IgD-negative memory B cell (primary cell): ENCODE data around the gene ANKRD13A. TPM values are rescaled to one million over a fixed set of nuclear protein-coding genes. Genes with fewer than 3 reads are reported as not detected.

Experiments
- H3K27ac Mint-ChIP-seq, 3 donors: one replicate each; pipeline ENCODE4 v1.8.0; 2020 to 2022; ENCODE audit warnings: mild to moderate bottlenecking in 3 of 3, mixed read lengths in 3 of 3, moderate library complexity in 1 of 3
- H3K27me3 Mint-ChIP-seq: one replicate; pipeline ENCODE4 v1.8.0; 2021; ENCODE audit warnings: mixed read lengths
- H3K36me3 Mint-ChIP-seq: one replicate; pipeline ENCODE4 v1.8.0; 2020; ENCODE audit warnings: mild to moderate bottlenecking, mixed read lengths
- H3K4me1 Mint-ChIP-seq, 3 donors: one replicate each; pipeline ENCODE4 v1.8.0; 2020 to 2022; ENCODE audit warnings: mixed read lengths in 3 of 3, mild to moderate bottlenecking in 1 of 3
- H3K4me3 Mint-ChIP-seq, 4 donors: one replicate each; pipeline ENCODE4 v1.8.0; 2020 to 2022; ENCODE audit warnings: mild to moderate bottlenecking in 4 of 4, mixed read lengths in 4 of 4, moderate library complexity in 3 of 4
- H3K9me3 Mint-ChIP-seq, 3 donors: one replicate each; pipeline ENCODE4 v1.8.0; 2020 to 2021; ENCODE audit warnings: mixed read lengths in 3 of 3, mild to moderate bottlenecking in 1 of 3
- polyA plus RNA-seq: library from polyadenylated mRNA; unstranded; fragments of 300-500 nt; fragmentation: Illumina TruSeq; gene quantifications from one replicate; pipeline ENCODE4 v1.2.3, GENCODE V29; 2021

Gene ANKRD13A
- polyA plus RNA-seq, 1 donor from 2014 or later = 156 TPM

DNA sequence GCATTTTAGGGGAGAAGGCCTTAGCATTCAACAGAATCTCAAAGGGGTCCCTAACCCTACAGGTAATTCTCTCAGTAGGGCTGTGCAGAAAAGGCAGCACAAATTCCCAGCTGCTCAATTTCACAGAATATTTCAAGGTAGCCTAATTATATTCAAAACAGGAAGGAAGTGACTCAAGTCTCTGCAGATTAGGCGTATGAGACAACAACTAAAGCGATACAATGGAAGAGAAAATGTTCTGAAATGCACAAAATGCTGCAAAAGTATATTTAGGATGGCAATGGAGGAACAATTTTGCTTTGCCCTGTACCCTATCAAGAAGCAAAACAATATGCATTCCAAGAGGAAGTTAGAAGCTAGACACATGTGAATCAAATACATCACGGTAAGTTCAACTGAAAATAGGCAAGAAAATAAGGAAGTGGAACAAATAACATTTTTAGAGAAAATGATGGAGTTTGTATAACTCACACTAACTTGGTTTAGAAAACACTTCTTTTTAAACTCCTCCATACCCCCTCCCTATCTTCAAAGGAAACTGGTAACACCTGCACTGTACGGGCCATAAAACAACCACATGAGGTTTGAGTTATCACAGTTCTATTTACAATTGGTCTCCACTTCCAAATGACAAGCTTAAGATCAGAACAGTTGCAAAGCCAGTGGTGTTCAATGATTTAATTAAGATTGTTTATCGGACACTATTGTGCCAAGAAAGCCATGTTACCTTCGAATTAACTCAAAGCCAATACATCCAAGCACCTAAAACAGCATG is 4.6 kb upstream of the ANKRD13A start:
- Mint-ChIP-seq H3K36me3 (peaks cover 2% of the 10 kb centered on the region), H3K4me1 (peaks cover 44 to 51% (median 47%) of the 10 kb centered on the region in 3 donors), H3K9me3 (no peaks in the 10 kb centered on the region), H3K27me3 (no peaks in the 10 kb centered on the region), H3K4me3 (peak overlapping the region; percentile 92 to 99 (median 95)), H3K27ac (peak overlapping the region; percentile 86 to 97 (median 97))

DNA sequence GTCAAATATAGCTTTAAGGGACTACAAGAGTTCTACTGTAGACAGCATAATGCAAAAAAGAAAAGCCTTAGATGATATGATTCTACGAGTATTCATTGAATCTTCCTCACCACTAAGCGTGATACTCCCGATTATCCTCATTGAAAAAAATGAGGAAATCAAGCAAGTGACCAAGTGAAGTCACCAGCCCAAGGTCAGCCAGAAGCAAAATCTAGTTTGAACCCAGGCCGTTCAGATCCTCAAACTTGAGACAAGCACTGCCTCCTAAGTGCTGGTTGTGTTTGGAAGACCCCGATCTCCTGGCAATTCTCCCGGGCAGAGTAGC is 3.9 kb upstream of the ANKRD13A start:
- peak overlapping the region; percentile 86 to 97 (median 97) for H3K27ac Mint-ChIP-seq
- peaks cover 2% of the 10 kb centered on the region for H3K36me3 Mint-ChIP-seq
- H3K27me3 Mint-ChIP-seq = no peaks in the 10 kb centered on the region
- peaks cover 44 to 49% (median 45%) of the 10 kb centered on the region in 3 donors for H3K4me1 Mint-ChIP-seq
- H3K4me3 Mint-ChIP-seq = peak overlapping the region; percentile 92 to 99 (median 95)
- H3K9me3 Mint-ChIP-seq = no peaks in the 10 kb centered on the region

DNA sequence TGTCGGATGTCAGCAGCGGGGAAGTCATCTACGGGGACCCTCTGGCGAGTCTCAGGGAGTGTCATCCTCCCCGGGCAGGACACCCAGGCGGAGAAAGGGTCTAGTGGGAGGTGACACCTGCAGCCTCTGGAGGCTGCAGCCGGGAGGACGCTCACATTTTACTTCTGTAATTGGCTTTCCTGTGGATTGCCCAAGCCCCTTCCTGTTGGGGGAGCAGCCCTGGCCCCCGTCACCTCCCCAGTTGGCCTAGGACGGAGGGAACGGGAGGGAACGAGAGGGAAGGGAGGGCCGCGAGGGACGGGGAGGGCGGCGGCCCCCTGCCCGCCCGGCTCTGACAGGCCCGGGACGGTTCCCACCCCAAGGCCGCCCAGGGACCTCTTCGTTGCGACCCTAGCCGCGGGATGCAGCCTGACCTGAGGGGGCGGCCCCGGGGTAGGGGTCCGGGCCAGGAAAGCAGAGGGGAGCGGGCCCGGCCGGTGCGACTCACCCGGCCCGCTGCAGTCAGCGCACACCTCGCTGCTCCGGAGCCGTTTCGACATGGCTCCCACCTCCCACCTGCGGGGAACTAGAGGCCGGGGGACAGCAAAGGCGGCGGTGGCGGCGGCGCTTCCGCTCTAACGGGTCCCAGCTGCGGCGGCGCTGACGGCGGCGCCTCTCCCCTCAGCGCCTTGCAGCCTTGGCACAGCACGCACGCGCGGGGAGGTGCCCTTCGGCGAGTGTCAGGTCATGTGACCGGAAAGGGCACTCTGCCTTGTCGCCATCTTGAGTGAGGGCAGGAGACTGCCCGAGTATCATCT is 3.3 kb upstream of the ANKRD13A start, which contains the start of gene GIT2:
TSS of gene GIT2 (minus strand) at position 683 of the 797 bp plus-strand sequence. CDS start at position 539, 144 bp downstream.
- Mint-ChIP-seq H3K4me3 (peak within 1 kb of the TSS; percentile 92 to 99 (median 98)), H3K27ac (peak within 1 kb of the TSS; percentile 86 to 97 (median 97)), H3K36me3 (no peaks in the 10 kb centered on the region), H3K9me3 (no peaks in the 10 kb centered on the region), H3K27me3 (no peaks in the 10 kb centered on the region), H3K4me1 (peaks cover 45 to 46% (median 45%) of the 10 kb centered on the region in 3 donors)

DNA sequence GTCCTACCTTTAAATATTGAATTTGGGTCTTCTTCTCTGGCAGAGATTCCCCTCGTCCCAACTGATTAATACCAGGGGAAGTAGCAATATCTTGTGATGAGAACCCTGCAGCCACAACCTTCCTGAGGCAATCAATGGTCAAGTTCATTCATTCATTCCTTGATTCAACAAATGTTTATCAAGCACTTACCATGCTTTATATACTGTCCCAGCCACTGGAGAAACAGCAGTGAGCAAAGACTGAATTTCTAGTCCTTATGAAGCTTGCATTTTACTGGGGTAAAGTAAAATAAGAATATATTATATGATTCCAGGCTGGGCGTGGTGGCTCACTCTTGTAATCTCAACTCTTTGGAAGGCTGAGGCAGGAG is 2.8 kb upstream of the ANKRD13A start:
- Mint-ChIP-seq H3K4me1 (peaks cover 44 to 46% (median 45%) of the 10 kb centered on the region in 3 donors), H3K36me3 (peaks cover 1% of the 10 kb centered on the region), H3K27ac (peak overlapping the region; percentile 86 to 97 (median 92)), H3K9me3 (no peaks in the 10 kb centered on the region), H3K4me3 (peak overlapping the region; percentile 92 to 99 (median 95)), H3K27me3 (no peaks in the 10 kb centered on the region)

DNA sequence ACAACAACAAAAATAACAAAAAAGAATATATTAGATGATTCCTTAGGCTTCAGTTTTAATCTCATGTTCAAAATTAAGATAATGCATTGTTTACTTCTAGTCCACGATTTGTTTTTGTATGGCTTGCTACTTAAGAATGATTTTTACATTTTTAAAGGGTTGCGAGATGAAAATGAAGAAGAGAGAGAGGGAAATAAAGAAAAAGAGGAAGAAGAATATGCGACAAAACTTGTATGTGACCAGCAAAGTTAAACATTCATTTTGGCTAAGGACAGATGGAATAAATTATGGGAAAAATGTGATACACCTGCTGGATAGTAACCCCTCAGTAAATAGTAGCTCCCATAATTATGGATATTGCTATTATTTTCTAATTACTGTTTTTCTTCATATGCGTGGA is 1.8 kb upstream of the ANKRD13A start:
- Mint-ChIP-seq H3K27ac (peak overlapping the region in 2 of 3 donors; percentile 33 to 86), H3K27me3 (no peaks in the 10 kb centered on the region), H3K4me3 (peak overlapping the region; percentile 81 to 99 (median 92)), H3K36me3 (peaks cover 1% of the 10 kb centered on the region), H3K4me1 (peaks cover 44 to 46% (median 46%) of the 10 kb centered on the region in 3 donors), H3K9me3 (no peaks in the 10 kb centered on the region)

DNA sequence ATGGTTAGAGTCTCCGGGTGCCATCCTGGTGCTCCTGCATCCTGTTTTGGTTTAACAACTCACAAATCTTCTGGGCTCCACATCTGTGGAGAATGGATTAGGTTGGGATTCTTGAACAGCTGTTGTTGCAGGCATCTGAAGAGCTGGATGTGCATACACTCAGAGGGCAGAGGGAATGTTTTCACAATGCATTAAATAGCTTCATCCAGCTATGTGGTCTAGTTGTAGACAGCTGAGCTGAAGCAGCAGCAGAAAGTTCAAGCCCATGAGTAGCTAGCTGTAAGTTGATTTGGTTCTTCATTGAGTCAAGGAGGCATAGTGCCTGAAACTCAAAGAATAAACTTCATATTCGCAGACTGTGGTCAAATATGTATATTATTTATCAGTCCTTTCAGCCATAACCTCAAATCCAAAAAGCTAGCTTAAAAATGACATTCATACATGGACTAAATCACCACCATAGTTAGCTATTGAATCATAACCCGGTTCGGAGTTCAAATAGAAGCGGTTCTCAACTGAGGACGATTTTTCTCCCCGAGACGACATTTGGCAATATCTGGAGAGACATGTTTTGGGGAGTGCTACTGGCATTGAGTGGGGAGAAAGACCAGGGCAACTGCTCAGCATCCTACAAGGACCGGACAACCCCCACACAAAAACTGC is 858 bp upstream of the ANKRD13A start:
- H3K4me3 Mint-ChIP-seq = peak overlapping the region; percentile 92 to 99 (median 94)
- H3K27me3 Mint-ChIP-seq = no peaks in the 10 kb centered on the region
- H3K36me3 Mint-ChIP-seq = peaks cover 6% of the 10 kb centered on the region
- H3K9me3 Mint-ChIP-seq = no peaks in the 10 kb centered on the region
- H3K4me1 Mint-ChIP-seq = peaks cover 48 to 53% (median 49%) of the 10 kb centered on the region in 3 donors
- H3K27ac Mint-ChIP-seq = peak overlapping the region; percentile 86 to 100 (median 98)

DNA sequence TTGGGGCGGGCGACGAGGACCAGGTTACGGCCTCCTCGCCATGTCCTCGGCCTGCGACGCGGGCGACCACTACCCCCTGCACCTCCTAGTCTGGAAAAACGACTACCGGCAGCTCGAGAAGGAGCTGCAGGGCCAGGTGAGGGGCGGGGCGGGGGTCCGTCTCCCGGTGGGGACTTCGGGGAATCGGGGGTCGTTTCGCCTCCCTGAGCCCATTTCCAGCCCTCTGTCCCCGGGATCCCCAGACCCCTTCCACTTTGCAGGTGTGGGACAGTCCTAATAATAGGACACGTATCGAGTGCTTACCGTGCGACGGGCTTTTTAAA is 380 bp downstream of the ANKRD13A start:
- peaks cover 45 to 53% (median 49%) of the 10 kb centered on the region in 3 donors for H3K4me1 Mint-ChIP-seq
- H3K9me3 Mint-ChIP-seq = no peaks in the 10 kb centered on the region
- H3K27ac Mint-ChIP-seq = peak overlapping the region; percentile 94 to 99 (median 97)
- peaks cover 6% of the 10 kb centered on the region for H3K36me3 Mint-ChIP-seq
- H3K27me3 Mint-ChIP-seq = no peaks in the 10 kb centered on the region
- peak overlapping the region; percentile 97 to 100 (median 98) for H3K4me3 Mint-ChIP-seq

DNA sequence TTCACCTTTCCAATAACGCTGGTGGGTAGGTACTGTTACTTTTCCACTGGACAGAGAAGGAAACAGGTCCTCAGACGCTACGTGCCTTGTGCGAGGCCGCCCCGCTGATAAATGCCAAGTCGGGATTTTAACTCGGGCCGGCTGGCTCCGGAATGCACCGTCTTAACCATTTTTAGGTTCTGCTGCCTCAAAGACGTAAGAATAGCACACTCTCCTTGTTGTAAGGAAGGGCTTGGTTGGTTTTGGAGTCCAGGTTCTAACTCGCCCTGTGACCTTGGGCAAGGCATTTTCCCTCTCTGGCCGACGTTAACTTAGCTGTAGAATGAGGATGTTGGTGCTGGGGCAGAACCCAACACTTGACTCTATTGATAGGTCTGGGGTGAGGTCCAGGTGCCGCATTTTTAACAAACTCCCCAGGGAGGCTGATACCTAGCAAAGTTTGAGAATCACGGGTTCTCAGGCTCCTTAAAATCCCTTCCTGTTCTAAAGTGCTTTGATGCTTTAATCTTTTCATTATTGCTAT is 814 bp downstream of the ANKRD13A start:
- no peaks in the 10 kb centered on the region for H3K9me3 Mint-ChIP-seq
- peak overlapping the region; percentile 97 to 100 (median 98) for H3K4me3 Mint-ChIP-seq
- H3K4me1 Mint-ChIP-seq = peaks cover 44 to 52% (median 50%) of the 10 kb centered on the region in 3 donors
- peaks cover 6% of the 10 kb centered on the region for H3K36me3 Mint-ChIP-seq
- H3K27me3 Mint-ChIP-seq = no peaks in the 10 kb centered on the region
- peak overlapping the region; percentile 94 to 99 (median 97) for H3K27ac Mint-ChIP-seq

DNA sequence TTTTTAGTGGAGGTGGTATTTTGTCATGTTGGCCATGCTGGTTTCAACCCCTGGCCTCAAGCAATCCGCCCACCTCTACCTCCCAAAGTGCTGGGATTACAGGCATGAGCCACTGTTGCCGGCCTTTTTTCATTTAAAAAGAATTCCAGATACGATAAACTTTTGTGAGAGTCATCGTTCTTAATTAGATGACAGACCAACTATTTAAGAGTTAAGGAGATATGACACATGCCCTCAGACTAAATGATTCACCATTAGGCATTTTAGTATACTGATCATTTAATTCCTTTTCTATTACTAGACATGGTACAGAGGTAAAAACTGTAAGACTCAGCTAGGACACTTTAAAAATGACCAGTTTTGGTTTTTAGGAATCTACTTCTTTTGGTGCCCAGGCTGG is 2.4 kb downstream of the ANKRD13A start:
- peak overlapping the region; percentile 82 to 100 (median 98) for H3K4me3 Mint-ChIP-seq
- peaks cover 6% of the 10 kb centered on the region for H3K36me3 Mint-ChIP-seq
- H3K9me3 Mint-ChIP-seq = no peaks in the 10 kb centered on the region
- H3K27ac Mint-ChIP-seq = peak overlapping the region in 2 of 3 donors; percentile 94 to 99
- peaks cover 52 to 57% (median 56%) of the 10 kb centered on the region in 3 donors for H3K4me1 Mint-ChIP-seq
- H3K27me3 Mint-ChIP-seq = no peaks in the 10 kb centered on the region

DNA sequence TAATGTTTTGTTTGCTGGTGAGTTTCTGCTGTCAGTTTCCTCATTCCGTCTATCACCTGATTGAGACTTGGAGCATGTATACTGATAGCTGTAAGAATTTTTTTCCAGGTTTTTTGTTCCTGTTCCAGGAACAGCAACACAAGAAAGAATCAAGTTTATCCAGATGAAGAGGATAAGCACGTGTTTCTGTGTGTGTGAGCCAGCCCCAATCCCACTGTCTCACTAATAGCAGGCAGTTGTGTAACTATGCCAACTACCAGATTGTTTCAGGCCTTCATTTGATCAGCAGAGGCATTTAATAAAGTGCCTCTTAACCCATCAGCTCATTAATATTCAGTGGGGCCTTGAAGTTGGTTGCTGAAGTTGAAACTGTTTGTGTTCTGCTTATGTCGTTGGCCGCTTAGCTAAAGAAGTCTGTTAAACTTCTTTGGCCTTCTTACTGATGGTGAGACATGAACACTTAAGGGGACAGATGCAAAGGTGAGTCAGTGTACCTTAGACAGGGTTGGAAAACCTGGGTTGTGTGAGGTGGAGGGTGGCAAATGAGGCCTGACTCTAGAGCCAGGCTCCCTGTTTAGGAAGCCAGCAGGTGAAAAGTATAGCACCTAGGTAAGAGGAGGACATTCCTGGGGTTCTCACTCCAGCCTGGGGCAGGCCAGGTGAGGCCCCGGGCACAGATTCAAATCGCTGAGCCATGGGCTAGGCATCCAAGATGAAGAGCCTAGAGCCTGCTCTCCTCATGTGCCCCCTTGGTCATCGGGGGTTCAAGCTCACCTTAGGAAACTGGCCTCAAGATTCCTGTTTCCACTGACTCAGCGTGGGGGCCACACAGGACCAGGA is 3.7 kb downstream of the ANKRD13A start:
- H3K27me3 Mint-ChIP-seq = no peaks in the 10 kb centered on the region
- H3K9me3 Mint-ChIP-seq = no peaks in the 10 kb centered on the region
- peaks cover 51 to 54% (median 52%) of the 10 kb centered on the region in 3 donors for H3K4me1 Mint-ChIP-seq
- H3K36me3 Mint-ChIP-seq = peaks cover 7% of the 10 kb centered on the region
- H3K4me3 Mint-ChIP-seq = peak overlapping the region; percentile 48 to 99 (median 90)
- peak overlapping the region; percentile 84 to 95 (median 94) for H3K27ac Mint-ChIP-seq

DNA sequence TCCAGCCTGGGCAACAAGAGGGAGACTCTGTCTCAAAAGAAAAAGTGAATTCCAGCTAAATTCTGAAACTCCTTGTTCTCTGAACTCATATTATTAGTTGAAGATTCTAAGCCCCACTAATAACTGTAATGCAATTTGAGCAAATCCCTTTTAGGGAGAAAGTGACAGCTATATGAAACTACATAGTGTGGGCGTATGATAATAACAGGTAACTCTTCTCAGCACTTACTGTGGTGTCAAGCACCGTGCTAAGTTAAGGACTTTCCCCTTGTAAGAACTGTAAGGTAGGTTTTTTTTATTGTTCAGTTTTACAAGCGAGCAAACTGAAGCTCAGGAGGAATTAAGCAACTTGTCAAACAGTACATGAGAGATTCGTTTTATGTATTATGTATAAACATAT is 5.4 kb downstream of the ANKRD13A start:
- Mint-ChIP-seq H3K4me1 (peaks cover 50 to 57% (median 57%) of the 10 kb centered on the region in 3 donors), H3K9me3 (no peaks in the 10 kb centered on the region), H3K36me3 (peaks cover 9% of the 10 kb centered on the region)

DNA sequence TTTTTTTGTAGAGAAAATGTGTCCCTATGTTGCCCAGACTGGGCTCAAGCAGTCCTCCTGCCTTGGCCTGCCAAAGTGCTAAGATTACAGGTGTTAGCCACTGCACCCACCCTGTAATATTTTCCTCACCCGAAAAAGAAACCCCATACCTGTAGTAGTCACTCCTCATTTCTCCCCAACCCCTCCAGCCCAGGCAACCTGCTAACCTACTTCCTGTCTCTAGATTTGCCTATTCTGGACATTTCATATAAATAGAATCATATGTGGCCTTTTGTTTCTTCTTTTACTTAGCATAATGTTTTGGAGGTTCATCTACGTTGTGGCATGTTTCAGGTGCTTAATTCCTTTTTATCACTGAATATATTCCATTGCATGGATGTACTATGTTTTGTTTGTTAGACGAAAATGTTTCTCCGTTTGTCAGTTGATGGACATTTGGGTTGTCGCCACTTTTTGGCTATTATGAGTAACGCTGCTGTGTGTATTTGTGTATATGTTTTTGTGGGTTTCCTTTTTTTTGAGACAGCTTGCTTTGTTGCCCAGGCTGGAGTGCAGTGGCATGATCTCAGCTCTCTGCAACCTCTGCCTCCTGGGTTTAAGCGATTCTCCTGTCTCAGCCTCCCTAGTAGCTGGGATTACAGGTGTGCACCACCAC is 6.2 kb downstream of the ANKRD13A start:
- peak overlapping the region; percentile 84 to 87 (median 87) for H3K27ac Mint-ChIP-seq
- peak overlapping the region; percentile 67 to 91 (median 74) for H3K4me3 Mint-ChIP-seq
- H3K27me3 Mint-ChIP-seq = no peaks in the 10 kb centered on the region
- no peaks in the 10 kb centered on the region for H3K9me3 Mint-ChIP-seq
- H3K4me1 Mint-ChIP-seq = peaks cover 55 to 64% (median 64%) of the 10 kb centered on the region in 3 donors
- H3K36me3 Mint-ChIP-seq = peaks cover 9% of the 10 kb centered on the region

More for the DNA sequence above, 5.4 kb downstream of the ANKRD13A start:
- no peaks in the 10 kb centered on the region for H3K27me3 Mint-ChIP-seq
- peak overlapping the region in 3 of 4 donors; percentile 73 to 91 (median 74) for H3K4me3 Mint-ChIP-seq
- peak overlapping the region; percentile 84 to 95 (median 87) for H3K27ac Mint-ChIP-seq

DNA sequence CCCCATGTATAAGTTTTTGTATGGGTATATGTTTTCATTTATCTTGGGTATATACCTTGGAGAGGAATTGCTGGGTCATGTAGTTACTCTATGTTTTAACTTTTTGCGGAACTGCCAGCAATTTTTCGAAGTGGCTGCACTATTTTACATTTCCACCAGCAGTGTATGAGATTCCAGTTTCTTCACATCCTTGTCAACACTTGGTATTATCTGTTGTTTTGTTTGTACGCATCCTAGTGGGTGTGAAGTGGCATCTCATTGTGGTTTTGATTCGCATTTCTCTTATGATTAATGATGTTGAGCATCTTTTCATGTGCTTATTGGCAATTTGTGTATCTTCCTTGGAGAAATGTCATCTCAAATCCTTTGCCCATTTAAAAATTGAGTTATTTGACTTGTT is 6.9 kb downstream of the ANKRD13A start:
- Mint-ChIP-seq H3K4me3 (peak overlapping the region in 3 of 4 donors; percentile 67 to 91 (median 74)), H3K36me3 (peaks cover 7% of the 10 kb centered on the region), H3K27ac (peak overlapping the region in 2 of 3 donors; percentile 87), H3K9me3 (no peaks in the 10 kb centered on the region), H3K4me1 (peaks cover 54 to 67% (median 64%) of the 10 kb centered on the region in 3 donors), H3K27me3 (no peaks in the 10 kb centered on the region)
